AG09319 (cell line): Measurements from ENCODE around the gene TTC21A.

Source experiments
- DNase-seq: peaks from one replicate; pipeline ENCODE4 v3.0.0-alpha.2; 2010; ENCODE audit warnings: low read depth; ENCODE audit errors: extremely low read depth
- CTCF ChIP-seq: IDR thresholded peaks from 2 replicates; pipeline ENCODE4 v1.5.1; 2011; ENCODE audit warnings: low read depth, mild to moderate bottlenecking, inconsistent platforms, low read length, moderate library complexity

Gene TTC21A

DNA sequence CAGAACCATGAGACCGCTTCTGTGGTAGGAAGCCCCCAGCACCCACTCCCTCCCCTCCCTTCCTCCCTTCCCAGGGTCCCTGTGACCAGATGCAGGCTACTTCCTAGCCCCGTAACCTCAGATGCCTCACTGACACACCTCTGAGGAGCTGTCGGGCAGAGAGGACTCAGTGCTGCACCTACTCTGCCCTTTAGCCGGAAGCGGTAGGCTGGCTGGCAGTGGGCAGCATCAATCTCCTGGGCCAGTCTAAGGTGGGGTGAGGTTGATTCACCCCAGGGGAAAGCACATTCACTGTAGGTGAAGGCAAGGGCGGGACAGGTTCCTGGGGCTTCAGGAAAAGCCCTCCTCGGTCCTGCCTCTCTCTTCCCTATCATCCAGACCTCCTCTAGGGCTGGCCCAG lies 26.8 kb downstream of the TTC21A start:
- no peak for DNase-seq
- no peak for TF ChIP-seq CTCF

GRCh38 chr3:39135170-39135805 lies 27.8 kb downstream of the TTC21A start:
- TF ChIP-seq CTCF: no peak
- DNase-seq: no peak

GRCh38 chr3:39136533-39137434 lies 29.3 kb downstream of the TTC21A start:
- DNase-seq: no peak
- TF ChIP-seq CTCF: no peak

DNA sequence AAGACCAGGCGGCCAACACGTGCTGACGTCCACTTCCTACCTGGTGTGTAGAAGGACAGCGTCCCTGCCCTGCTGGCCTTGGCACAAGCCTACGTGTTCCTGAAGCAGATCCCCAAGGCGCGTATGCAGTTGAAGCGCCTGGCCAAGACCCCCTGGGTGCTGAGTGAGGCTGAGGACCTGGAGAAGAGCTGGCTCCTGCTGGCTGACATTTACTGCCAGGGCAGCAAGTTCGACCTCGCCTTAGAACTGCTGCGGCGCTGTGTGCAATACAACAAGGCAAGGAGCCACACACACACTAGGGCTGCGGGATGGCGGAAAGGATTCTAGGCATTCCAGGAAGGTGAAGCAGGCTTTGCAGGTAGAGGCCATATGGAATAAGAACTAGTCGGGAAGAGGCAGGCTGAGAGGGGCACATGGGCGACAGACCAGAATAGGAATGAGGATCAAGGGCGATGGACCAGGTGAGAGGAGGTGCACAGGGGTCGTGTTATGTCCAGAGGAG lies 30.0 kb downstream of the TTC21A start:
- no peak for TF ChIP-seq CTCF
- no peak for DNase-seq

- no peak for DNase-seq
- no peak for TF ChIP-seq CTCF
Measured at GRCh38 chr3:39137991-39138803, 30.7 kb downstream of the TTC21A start.

DNA sequence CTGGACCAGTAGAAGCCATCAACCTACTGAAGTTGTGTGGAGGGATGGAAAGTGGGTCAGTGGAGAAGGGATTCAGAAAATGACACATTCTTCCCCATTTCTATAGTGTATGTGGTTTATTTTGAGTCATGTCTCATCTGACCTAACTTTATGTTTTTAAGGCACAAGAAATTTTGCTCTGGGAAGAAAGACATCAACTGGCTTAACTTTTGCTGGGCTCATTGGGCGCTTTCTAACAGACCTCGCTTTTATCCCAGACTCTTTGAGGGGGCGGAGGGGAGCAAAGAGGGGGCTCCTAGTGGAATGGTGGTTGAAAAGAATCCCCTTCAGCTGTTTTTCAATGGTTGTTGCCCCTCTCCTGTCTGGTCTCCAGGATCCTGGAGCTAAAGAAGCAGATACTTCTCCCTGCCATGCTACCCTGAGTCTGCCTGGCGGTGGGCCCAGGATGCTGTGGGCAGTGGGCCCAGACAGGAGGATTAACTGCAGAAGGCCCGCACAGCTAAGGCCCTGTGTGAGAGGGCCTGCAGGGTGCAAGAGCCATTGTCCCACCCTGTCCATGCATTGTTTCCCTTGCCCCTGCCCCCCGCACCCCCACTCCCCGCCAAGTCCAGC lies 31.4 kb downstream of the TTC21A start:
- TF ChIP-seq CTCF: no peak
- no peak for DNase-seq
